ENCODE data around the gene PVR. TPM values are rescaled to one million over a fixed set of nuclear protein-coding genes. Genes with fewer than 3 reads are reported as not detected.
"Not testable (repeated sequence)": the region's sequence is repeated elsewhere in the genome, so short reads cannot be mapped to it uniquely, and the experiment has no call there.

PVR gene
- total RNA-seq, 1 donor from 2014 or later: 26.5 TPM

DNA sequence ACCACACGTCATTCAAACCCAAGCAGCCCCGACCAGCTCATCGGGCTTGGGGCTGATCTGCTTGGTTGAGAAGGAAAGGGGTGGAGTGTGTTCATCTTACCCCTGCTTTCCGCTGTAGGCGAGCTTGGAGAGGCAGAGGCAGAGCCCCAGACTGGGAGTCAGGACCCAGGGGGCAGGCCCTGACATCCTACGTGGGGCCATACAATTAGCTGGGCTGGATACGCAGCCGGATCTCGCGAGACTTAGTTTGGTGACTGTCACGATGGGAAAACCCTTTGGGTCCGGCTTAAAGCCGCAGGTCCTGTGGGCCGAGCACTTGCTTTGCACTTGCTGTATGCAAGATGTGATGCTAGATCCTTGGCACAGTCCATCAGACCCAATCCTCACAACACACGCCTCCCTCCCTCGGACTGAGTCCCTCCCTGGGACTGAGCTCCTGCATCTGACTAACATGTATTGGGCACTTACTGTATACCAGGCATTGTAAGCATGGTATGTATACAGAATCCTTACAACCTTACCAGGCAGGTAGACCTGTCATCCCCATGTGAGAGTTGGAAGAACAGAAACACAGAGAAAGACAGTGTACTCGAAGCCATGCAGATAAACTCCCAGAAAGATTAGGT is 59.0 kb downstream of the PVR start:
- DNase-seq: no peak

DNA sequence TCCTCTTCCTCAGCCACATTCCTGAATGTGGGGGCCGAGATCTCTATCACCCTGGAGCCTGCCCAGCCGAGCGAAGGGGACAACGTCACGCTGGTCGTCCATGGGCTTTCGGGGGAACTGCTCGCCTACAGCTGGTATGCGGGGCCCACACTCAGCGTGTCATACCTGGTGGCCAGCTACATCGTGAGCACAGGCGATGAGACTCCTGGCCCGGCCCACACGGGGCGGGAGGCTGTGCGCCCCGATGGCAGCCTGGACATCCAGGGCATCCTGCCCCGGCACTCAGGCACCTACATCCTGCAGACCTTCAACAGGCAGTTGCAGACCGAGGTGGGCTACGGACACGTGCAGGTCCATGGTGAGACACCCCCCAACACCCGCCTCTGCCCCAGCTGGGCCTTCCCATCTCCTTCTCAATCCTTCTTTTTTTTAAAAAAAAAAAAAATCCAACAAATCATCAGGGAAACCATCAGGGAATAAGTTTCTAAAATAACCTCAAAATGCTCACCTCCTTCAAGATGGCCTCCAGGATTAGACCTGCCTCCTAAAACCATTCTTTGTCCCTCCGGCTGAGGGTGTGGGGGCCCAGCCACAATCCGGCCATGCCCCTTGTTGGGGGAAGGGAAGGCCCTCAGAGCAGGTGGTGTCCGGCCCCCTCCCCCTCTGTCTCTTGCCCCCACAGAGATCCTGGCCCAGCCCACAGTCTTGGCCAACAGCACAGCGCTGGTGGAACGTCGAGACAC is 59.8 kb downstream of the PVR start:
- no peak for DNase-seq

DNA sequence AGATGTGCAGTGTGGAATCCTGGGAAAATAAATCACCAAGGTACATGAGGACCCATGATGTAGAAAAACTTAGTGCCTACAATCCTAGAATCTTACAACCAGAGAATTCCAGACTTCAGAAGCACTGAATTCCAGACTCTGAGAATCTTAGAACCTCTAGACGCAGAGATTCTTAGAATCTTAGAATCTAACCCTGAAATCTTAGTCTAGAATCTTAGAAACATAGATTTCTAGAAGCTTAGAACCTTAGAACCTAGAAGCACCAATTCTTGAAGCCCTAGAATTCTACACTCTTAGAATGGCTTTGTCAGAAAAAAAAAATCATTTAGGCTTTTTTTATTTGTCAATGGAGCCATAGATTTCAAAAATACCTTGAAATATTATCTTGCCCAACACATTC is 61.3 kb downstream of the PVR start:
- no peak for DNase-seq

DNA sequence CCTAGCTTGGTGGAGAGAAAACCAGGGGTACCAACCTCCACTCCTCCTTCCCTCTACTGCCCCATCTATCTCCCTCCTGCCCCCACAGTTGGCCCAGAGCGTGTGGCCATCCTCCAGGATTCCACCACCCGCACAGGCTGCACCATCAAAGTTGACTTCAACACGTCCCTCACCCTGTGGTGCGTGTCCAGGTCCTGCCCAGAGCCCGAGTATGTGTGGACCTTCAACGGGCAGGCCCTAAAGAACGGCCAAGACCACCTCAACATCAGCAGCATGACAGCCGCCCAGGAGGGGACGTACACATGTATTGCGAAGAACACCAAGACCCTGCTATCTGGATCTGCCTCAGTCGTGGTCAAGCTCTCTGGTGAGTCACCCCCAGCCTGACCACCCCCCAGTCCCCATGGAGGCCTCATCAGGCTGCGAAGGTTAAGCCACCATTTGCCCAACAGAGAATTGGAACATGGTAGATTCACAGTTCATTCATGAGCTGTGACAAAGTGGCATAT is 61.8 kb downstream of the PVR start:
- DNase-seq: no peak

DNA sequence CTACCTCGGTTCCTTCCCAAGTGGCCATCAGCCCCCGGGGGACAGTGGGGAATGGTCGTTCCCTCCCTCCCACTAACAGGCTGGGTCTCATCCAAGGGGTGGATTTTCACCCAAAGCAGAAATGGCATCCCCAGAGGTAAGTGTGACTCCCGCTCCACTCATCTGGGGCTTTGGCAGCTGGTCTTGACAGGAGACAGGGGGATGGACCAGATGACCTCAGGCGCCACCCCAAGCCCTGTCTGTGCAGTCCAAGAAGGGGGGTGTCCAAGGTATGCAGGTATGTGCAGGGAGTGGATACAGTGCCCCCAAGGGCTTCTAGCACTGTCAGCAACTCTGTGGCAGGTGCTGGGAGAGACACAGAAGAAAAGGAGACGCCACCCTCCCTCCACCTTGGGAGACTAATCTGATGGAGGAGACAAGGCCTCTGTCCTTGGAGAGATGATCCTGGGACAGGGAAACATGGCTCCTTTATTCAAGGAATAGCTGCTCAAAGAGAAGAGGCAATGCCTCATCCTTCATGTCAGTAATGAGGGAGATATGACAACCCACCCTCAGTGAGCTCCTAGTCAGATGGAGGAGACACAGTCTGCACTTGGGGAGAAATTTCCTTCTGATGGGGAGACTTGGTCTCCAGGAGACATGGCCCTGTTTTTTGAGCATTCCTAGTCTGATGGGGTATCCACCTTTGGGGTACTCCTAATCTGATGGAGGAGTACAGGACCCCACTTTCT is 63.0 kb downstream of the PVR start:
- no peak for DNase-seq

DNA sequence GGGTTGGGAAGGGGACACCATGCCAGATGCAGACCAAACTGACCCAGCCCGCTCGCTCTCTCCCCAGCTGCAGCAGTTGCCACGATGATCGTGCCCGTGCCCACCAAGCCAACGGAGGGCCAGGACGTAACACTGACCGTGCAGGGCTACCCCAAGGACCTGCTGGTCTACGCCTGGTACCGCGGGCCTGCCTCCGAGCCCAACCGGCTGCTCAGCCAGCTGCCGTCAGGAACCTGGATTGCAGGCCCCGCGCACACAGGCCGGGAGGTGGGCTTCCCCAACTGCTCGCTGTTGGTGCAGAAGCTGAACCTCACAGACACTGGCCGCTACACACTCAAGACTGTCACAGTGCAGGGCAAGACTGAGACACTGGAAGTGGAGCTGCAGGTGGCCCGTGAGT is 64.1 kb downstream of the PVR start:
- DNase-seq: no peak

DNA sequence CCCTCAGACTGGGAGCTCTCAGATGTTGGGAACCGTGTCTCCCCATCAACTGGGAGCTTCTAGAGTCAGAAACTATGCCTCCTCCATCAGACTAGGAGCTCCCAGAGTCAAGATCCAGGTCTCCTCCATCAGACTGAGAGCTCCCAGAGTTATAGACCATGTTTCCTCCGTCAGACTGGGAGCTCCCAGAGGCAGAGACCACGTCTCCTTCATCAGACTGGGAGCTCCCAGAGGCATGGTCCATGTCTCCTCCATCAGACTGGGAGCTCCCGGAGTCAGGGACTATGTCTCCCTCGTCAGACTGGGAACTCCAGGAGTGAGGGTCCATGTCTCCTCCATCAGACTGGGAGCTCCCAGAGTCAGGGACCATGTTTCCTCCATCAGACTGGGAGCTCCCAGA is 65.2 kb downstream of the PVR start:
- DNase-seq: no peak

DNA sequence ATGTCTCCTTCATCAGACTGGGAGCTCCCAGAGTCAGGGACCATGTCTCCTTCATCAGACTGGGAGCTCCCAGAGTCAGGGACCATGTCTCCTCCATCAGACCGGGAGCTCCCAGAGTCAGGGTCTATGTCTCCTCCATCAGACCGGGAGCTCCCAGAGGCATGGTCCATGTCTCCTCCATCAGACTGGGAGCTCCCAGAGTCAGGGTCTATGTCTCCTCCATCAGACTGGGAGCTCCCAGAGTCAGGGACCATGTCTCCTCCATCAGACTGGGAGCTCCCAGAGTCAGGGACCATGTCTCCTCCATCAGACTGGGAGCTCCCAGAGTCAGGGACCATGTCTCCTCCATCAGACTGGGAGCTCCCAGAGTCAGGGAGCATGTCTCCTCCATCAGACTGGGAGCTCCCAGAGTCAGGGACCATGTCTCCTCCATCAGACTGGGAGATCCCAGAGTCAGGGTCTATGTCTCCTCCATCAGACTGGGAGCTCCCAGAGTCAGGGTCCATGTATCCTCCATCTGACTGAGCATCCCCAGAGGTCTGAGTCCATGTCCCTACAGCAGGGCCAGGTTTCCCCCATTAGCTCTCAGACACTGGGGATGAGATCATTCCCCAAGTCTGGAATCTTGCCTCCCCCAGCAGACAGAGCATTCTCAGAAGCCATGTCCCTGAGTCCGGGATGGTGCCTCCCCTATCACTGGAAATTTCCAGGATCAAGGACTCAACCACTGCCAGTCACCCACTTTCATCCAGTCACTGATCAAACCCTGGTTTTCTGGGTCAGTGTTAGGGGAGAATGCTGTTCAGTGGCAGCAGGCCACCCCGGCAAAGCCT is 65.9 kb downstream of the PVR start:
- not testable (repeated sequence) for DNase-seq

DNA sequence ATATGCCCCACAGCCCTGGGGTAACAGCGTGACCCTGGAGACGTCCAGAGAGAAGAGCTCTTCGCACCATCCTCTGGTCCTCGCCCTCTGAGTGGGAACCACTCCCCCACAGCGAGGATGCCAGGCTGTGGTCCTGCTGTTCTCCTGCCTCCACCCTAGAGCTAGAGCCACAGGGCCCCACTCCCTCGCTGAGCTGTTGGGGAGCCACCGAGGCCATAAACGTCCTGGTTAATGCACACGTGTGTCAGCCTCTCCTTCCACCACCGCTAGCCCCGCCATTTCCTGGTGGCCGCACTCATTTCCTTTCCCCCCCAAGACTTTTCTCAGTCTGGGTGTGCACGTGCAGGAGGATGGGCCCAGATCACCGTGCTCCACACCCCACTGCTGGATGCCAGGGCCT is 66.8 kb downstream of the PVR start:
- DNase-seq: no peak

DNA sequence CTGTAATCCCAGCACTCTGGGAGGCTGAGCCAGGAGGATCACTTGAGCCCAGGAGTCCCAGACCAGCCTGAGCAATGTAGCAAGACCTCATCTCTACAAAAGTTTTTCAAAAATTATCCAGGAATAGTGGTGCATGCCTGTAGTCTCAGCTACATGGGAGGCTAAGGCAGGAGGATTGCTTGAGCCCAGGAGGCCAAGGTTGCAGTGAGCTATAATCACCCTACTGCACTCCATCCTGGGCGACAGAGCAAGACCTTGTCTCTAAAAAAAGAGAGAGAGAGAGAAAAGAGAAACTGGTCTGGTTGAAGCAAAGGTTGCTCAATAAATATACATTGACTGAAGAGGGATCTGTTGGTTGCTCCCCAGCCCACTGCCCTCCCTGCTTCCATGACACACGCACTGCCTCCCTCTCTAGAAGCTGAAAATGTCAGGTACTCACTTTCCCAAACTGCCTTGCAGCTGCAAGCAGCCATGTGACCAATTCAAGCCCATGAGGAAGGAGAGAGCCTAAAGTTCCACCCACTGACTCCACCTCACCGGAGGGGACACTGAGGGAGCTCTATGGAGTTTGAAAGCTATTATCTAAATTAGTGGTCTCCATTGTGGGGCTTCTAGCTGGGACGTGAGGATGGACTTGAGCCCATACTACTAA is 69.3 kb downstream of the PVR start:
- no peak for DNase-seq

Other genes starting within 250 kb of the PVR start
- 36.3 TPM for gene ZNF285, start 242.3 kb upstream of the PVR start, total RNA-seq
- 23.1 TPM for gene ZNF229, start 195.4 kb upstream of the PVR start, total RNA-seq
- gene ZNF180, start 143.4 kb upstream of the PVR start, total RNA-seq: 19.5 TPM
- gene CEACAM20, start 114.2 kb upstream of the PVR start, total RNA-seq: not detected
- not detected for gene IGSF23, start 30.3 kb upstream of the PVR start, total RNA-seq
- gene CEACAM19, start 27.6 kb downstream of the PVR start, total RNA-seq: 2.0 TPM
- not detected for gene CEACAM16, start 55.2 kb downstream of the PVR start, total RNA-seq
- not detected for gene BCL3, start 104.8 kb downstream of the PVR start, total RNA-seq
- not detected for gene CBLC, start 134.0 kb downstream of the PVR start, total RNA-seq
- gene BCAM, start 165.2 kb downstream of the PVR start, total RNA-seq: 2.3 TPM
- 29.2 TPM for gene NECTIN2, start 202.4 kb downstream of the PVR start, total RNA-seq
- gene TOMM40, start 247.3 kb downstream of the PVR start, total RNA-seq: 23.1 TPM

Measured in occipital lobe (tissue), 2 donors.